Stomach (tissue), 4 donors: ENCODE measurements around the gene NCAPH2.

Experiments used
- CTCF ChIP-seq, 7 experiments: fragments of 450-650 bp in 4 of 7; fragments of 200-600 bp in 3 of 7; sonication (generic) in 3 of 7; IDR thresholded peaks; one replicate each; pipeline ENCODE4 v1.5.1; 2016 to 2019; ENCODE audit warnings: antibody characterized with exemption in 7 of 7, control low read depth in 2 of 7, mild to moderate bottlenecking in 1 of 7
- POLR2A ChIP-seq, 4 donors: fragments of 450-650 bp; IDR thresholded peaks; one replicate each; pipeline ENCODE4 v1.6.1; 2016; ENCODE audit warnings: antibody characterized with exemption in 4 of 4, control low read depth in 2 of 4, mild to moderate bottlenecking in 1 of 4, moderate library complexity in 1 of 4
- POLR2AphosphoS5 ChIP-seq, 3 donors: sonication (generic); formaldehyde crosslinking; IDR thresholded peaks; one replicate each; pipeline ENCODE4 v1.6.1; 2016; ENCODE audit warnings: antibody characterized with exemption in 3 of 3

- TF ChIP-seq POLR2A (IDR thresholded peaks at IDR 0.05) = no peak
- no peak for TF ChIP-seq CTCF (IDR thresholded peaks at IDR 0.05)
- no peak for TF ChIP-seq POLR2AphosphoS5 (IDR thresholded peaks at IDR 0.05)
These were observed 20.6 kb upstream of the NCAPH2 start for GRCh38 chr22:50487290-50488005.
